Measurements from ENCODE around the gene CSRP2. TPM values are rescaled to one million over a fixed set of nuclear protein-coding genes. Genes with fewer than 3 reads are reported as not detected.

Gene CSRP2
- total and polyA plus RNA-seq, 2 of the 8 experiments (the other 6 are each of a cell fraction or from before 2014, with no cell fraction given), result 149 to 227 TPM

DNA sequence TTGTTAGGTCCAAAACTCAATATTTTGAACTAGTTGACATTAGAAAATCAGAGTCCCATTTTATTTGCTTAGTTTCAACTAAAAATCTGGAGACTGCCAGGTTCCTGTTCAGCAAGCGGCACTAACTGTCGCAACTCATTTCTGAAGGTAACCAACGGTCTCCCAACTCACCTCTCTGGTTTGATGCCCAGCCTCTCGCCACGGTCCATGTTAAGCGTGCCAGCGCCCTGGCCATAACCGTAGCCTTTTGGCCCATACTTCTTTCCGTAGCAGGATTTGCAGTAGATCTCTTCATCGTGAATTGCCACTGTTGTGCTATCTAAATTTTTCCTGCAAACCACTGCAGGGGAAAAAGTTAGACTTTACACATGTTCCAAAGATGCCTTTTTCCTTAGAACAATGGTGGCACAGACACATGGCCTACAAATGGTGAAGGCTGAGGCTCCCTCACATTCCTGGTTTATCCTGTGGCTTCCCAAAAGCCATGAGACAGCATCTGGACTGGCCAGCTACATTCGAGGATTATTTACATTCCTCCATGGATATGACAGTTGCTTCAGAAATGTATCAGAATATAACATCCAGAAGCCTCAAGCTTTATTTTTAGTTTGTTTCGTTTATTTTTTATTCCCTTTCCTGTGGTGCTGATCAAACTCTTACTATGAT, 15.7 kb downstream of the CSRP2 start (continued):
- TF ChIP-seq CEBPB (IDR thresholded peaks at IDR 0.05; ENCODE audit: low read depth, low read length) (no peak), CTBP2 (IDR thresholded peaks at IDR 0.05; ENCODE audit: borderline replicate concordance, insufficient read depth, insufficient read length, low read length) (no peak), FOSL1 (IDR thresholded peaks at IDR 0.05; ENCODE audit: insufficient read depth, low read depth, low read length) (no peak), KDM1A (IDR thresholded peaks at IDR 0.05; ENCODE audit: borderline replicate concordance, low read length) (no peak), KDM4A (IDR thresholded peaks at IDR 0.05; ENCODE audit: low read depth, low read length, severe bottlenecking) (no peak), TAF1 (IDR thresholded peaks at IDR 0.05; ENCODE audit: low read depth, low read length) (no peak), EZH2 (IDR thresholded peaks at IDR 0.05; ENCODE audit: low read depth, low read length, severe bottlenecking) (no peak), PHF8 (conservative IDR thresholded peaks at IDR 0.05; ENCODE audit: low read depth, low read length) (no peak), GABPA (IDR thresholded peaks at IDR 0.05; ENCODE audit: borderline replicate concordance, insufficient read depth, low read length) (no peak)

Data from H1 (cell line).